ENCODE results near the gene NCBP2.

Gene NCBP2

GRCh38 chr3:196931828-196932587 is 10.3 kb downstream of the NCBP2 start:
- DNase-seq = no peak
- H3K36me3 ChIP-seq (replicated peaks) = peaks cover 67% of the 10 kb centered on the region
- no peak for TF ChIP-seq CTCF (IDR thresholded peaks at IDR 0.05; ENCODE audit: low read depth, low read length, missing control alignments)
- no peaks in the 10 kb centered on the region for H3K27me3 ChIP-seq (replicated peaks)
- H3K4me3 ChIP-seq (ENCODE audit: low read depth, low read length) = no peak overlapping the region
- in situ Hi-C loops (cut with HindIII; ENCODE audit: low pct_ligation_motif_present, low sequenced_read_pairs) = no loop called here
- no peak overlapping the region for H3K27ac ChIP-seq

GRCh38 chr3:196931157-196931556 is 11.2 kb downstream of the NCBP2 start:
- H3K27ac ChIP-seq = no peak overlapping the region
- H3K4me3 ChIP-seq (ENCODE audit: low read depth, low read length) = no peak overlapping the region
- in situ Hi-C loops (cut with HindIII; ENCODE audit: low pct_ligation_motif_present, low sequenced_read_pairs) = no loop called here
- TF ChIP-seq CTCF (IDR thresholded peaks at IDR 0.05; ENCODE audit: low read depth, low read length, missing control alignments) = no peak
- peaks cover 58% of the 10 kb centered on the region for H3K36me3 ChIP-seq (replicated peaks)
- no peaks in the 10 kb centered on the region for H3K27me3 ChIP-seq (replicated peaks)
- no peak for DNase-seq

GRCh38 chr3:196927571-196928453 is 14.5 kb downstream of the NCBP2 start:
- Histone ChIP-seq H3K27me3 (replicated peaks) (no peaks in the 10 kb centered on the region), H3K27ac (no peak overlapping the region), H3K4me3 (ENCODE audit: low read depth, low read length) (no peak overlapping the region), H3K36me3 (replicated peaks) (peaks cover 46% of the 10 kb centered on the region)
- no peak for TF ChIP-seq CTCF (IDR thresholded peaks at IDR 0.05; ENCODE audit: low read depth, low read length, missing control alignments)
- no peak for DNase-seq
- in situ Hi-C loops (cut with HindIII; ENCODE audit: low pct_ligation_motif_present, low sequenced_read_pairs) = no loop called here

GRCh38 chr3:196920733-196921132 is 21.6 kb downstream of the NCBP2 start:
- no peak overlapping the region for H3K27ac ChIP-seq
- no peaks in the 10 kb centered on the region for H3K27me3 ChIP-seq (replicated peaks)
- in situ Hi-C loops (cut with HindIII; ENCODE audit: low pct_ligation_motif_present, low sequenced_read_pairs) = no loop called here
- H3K36me3 ChIP-seq (replicated peaks) = peaks cover 18% of the 10 kb centered on the region
- no peak for TF ChIP-seq CTCF (IDR thresholded peaks at IDR 0.05; ENCODE audit: low read depth, low read length, missing control alignments)
- no peak for DNase-seq
- H3K4me3 ChIP-seq (ENCODE audit: low read depth, low read length) = no peak overlapping the region

- H3K27me3 ChIP-seq (replicated peaks) = no peaks in the 10 kb centered on the region
- H3K36me3 ChIP-seq (replicated peaks) = peaks cover 24% of the 10 kb centered on the region
- TF ChIP-seq CTCF (IDR thresholded peaks at IDR 0.05; ENCODE audit: low read depth, low read length, missing control alignments) = no peak
Observed at GRCh38 chr3:196918968-196919367, 23.4 kb downstream of the NCBP2 start.

More at GRCh38 chr3:196918968-196919367, 23.4 kb downstream of the NCBP2 start:
- in situ Hi-C loops (cut with HindIII; ENCODE audit: low pct_ligation_motif_present, low sequenced_read_pairs) = no loop called here
- Histone ChIP-seq H3K4me3 (ENCODE audit: low read depth, low read length) (no peak overlapping the region), H3K27ac (no peak overlapping the region)
- no peak for DNase-seq
